Measurements from ENCODE around the gene SLC25A42.

DNA sequence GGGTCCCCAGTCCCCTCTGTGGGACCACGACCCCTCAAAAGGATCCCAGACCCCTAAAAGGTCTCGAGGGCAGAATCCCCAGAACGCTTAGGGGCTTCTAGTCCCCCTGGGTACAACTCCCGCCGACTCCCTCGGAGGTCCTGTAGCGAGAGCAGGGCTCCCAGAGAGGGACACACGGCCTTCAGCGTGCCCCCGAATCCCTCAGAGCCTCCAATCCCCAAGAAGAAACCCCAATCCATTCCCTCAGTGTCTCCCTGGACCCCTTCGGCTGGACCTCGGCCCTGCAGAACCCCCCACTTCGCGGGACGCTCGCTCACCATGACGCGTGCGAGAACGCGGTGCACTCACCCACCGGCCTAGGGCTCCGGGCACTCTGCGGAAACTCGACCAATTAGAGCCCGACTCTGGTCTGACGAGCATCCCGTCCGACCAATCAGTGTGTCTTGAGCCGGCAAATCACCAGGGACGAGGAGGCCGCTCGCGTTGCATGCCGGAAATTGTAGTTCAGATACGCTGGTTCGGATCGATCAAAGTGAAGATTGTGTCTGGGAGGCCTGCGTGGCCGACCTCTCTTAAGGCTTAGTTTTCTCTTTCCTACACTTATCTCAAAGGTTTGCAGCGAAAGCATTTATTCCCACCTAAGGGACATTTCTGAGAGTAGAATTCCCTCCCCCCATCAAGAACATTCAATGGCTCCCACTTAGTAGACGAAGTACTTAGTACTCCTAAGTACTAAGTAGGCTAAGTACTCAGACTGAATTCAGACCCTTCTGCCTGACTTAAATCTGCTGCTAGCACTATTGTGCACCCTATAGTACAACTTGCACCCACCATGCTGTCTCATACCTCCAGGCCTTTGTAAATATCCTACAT is 74.6 kb downstream of the SLC25A42 start, which contains the start of gene TMEM161A:
- TF ChIP-seq, protein P1, sequence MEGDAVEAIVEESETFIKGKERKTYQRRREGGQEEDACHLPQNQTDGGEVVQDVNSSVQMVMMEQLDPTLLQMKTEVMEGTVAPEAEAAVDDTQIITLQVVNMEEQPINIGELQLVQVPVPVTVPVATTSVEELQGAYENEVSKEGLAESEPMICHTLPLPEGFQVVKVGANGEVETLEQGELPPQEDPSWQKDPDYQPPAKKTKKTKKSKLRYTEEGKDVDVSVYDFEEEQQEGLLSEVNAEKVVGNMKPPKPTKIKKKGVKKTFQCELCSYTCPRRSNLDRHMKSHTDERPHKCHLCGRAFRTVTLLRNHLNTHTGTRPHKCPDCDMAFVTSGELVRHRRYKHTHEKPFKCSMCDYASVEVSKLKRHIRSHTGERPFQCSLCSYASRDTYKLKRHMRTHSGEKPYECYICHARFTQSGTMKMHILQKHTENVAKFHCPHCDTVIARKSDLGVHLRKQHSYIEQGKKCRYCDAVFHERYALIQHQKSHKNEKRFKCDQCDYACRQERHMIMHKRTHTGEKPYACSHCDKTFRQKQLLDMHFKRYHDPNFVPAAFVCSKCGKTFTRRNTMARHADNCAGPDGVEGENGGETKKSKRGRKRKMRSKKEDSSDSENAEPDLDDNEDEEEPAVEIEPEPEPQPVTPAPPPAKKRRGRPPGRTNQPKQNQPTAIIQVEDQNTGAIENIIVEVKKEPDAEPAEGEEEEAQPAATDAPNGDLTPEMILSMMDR (IDR thresholded peaks at IDR 0.05): no peak
- no peak for TF ChIP-seq POLR2A (IDR thresholded peaks at IDR 0.05)
